H9 (cell line): Measurements from ENCODE around the gene MAP3K2. TPM values are rescaled to one million over a fixed set of nuclear protein-coding genes. Genes with fewer than 3 reads are reported as not detected.

Experiments
- DNase-seq: peaks from one replicate; pipeline ENCODE4 v3.0.0-alpha.2; 2017
- H2AFZ ChIP-seq: one replicate; pipeline ENCODE4 v1.6.1; 2013; ENCODE audit warnings: mild to moderate bottlenecking, low read length, control low read depth, moderate library complexity
- H2AK5ac ChIP-seq: 2 replicates; pipeline ENCODE4 v1.6.1; 2013; ENCODE audit warnings: low read length, control low read depth, mixed read lengths; ENCODE audit not compliant: insufficient read length
- H2BK120ac ChIP-seq: one replicate; pipeline ENCODE4 v1.6.1; 2013; ENCODE audit warnings: low read depth, mild to moderate bottlenecking, low read length, control low read depth, inconsistent platforms; ENCODE audit not compliant: poor library complexity, severe bottlenecking
- H2BK12ac ChIP-seq: 2 replicates; pipeline ENCODE4 v1.6.1; 2013; ENCODE audit warnings: low read length, control low read depth, mixed read lengths, low read depth; ENCODE audit not compliant: insufficient read length
- H2BK15ac ChIP-seq: 2 replicates; pipeline ENCODE4 v1.6.1; 2013; ENCODE audit warnings: low read depth, low read length, control low read depth
- H2BK20ac ChIP-seq: one replicate; pipeline ENCODE4 v1.6.1; 2013; ENCODE audit warnings: low read depth, mild to moderate bottlenecking, low read length, control low read depth, inconsistent platforms; ENCODE audit not compliant: poor library complexity, severe bottlenecking
- H2BK5ac ChIP-seq: 2 replicates; pipeline ENCODE4 v1.6.1; 2013; ENCODE audit warnings: low read length, control low read depth, mixed read lengths; ENCODE audit not compliant: insufficient read length
- H3K14ac ChIP-seq: 2 replicates; pipeline ENCODE4 v1.6.1; 2013; ENCODE audit warnings: low read length, control low read depth; ENCODE audit not compliant: insufficient read depth
- H3K18ac ChIP-seq: 2 replicates; pipeline ENCODE4 v1.6.1; 2013; ENCODE audit warnings: low read depth, mild to moderate bottlenecking, mixed read lengths, low read length, control low read depth; ENCODE audit not compliant: insufficient read length
- H3K23ac ChIP-seq: 2 replicates; pipeline ENCODE4 v1.6.1; 2013; ENCODE audit warnings: low read length, control low read depth, mixed read lengths, low read depth; ENCODE audit not compliant: insufficient read length
- H3K23me2 ChIP-seq: 2 replicates; pipeline ENCODE4 v1.6.1; 2013; ENCODE audit warnings: low read depth, mild to moderate bottlenecking, mixed read lengths, low read length, control low read depth; ENCODE audit not compliant: insufficient read length, poor library complexity, severe bottlenecking
- H3K27ac ChIP-seq: 2 replicates; pipeline ENCODE4 v1.5.1; 2013; ENCODE audit warnings: low read length, control low read depth, mixed read lengths, low read depth; ENCODE audit not compliant: insufficient read length
- H3K27me3 ChIP-seq: 2 replicates; pipeline ENCODE4 v1.6.1; 2013; ENCODE audit warnings: low read length, control low read depth, inconsistent platforms; ENCODE audit not compliant: insufficient read depth
- H3K4ac ChIP-seq: 2 replicates; pipeline ENCODE4 v1.6.1; 2013; ENCODE audit warnings: low read depth, mild to moderate bottlenecking, control low read depth, inconsistent platforms, low read length, moderate library complexity
- H3K4me1 ChIP-seq: 2 replicates; pipeline ENCODE4 v1.6.1; 2013; ENCODE audit warnings: low read length, control low read depth, inconsistent platforms; ENCODE audit not compliant: insufficient read depth
- H3K4me2 ChIP-seq: 2 replicates; pipeline ENCODE4 v1.6.1; 2013; ENCODE audit warnings: low read length, control low read depth, mixed read lengths; ENCODE audit not compliant: insufficient read length, insufficient read depth
- H3K56ac ChIP-seq: 2 replicates; pipeline ENCODE4 v1.6.1; 2013; ENCODE audit warnings: low read depth, mild to moderate bottlenecking, mixed read lengths, low read length, control low read depth; ENCODE audit not compliant: insufficient read length
- H3K79me1 ChIP-seq: 2 replicates; pipeline ENCODE4 v1.6.1; 2013; ENCODE audit warnings: low read depth, mild to moderate bottlenecking, moderate library complexity, low read length, control low read depth, inconsistent platforms; ENCODE audit not compliant: insufficient read depth, poor library complexity, severe bottlenecking
- H3K79me2 ChIP-seq: 2 replicates; pipeline ENCODE4 v1.6.1; 2013; ENCODE audit warnings: low read length, control low read depth, inconsistent platforms; ENCODE audit not compliant: insufficient read depth
- H3K9ac ChIP-seq: 2 replicates; pipeline ENCODE4 v1.6.1; 2013; ENCODE audit warnings: low read length, control low read depth, mixed read lengths; ENCODE audit not compliant: insufficient read length; ENCODE audit errors: extremely low read depth
- H3K9me3 ChIP-seq: one replicate; pipeline ENCODE4 v1.6.1; 2013; ENCODE audit warnings: low read depth, low read length, inconsistent platforms; ENCODE audit not compliant: control insufficient read depth
- H3T11ph ChIP-seq: one replicate; pipeline ENCODE4 v1.6.1; 2013; ENCODE audit warnings: mild to moderate bottlenecking, low read length, control low read depth, inconsistent platforms
- H4K20me1 ChIP-seq: one replicate; pipeline ENCODE4 v1.6.1; 2013; ENCODE audit not compliant: control insufficient read depth, insufficient read length, insufficient read depth
- H4K5ac ChIP-seq: 2 replicates; pipeline ENCODE4 v1.6.1; 2013; ENCODE audit warnings: low read depth, mild to moderate bottlenecking, mixed read lengths, low read length, control low read depth; ENCODE audit not compliant: insufficient read length
- H4K8ac ChIP-seq: replicated peaks from 2 replicates; pipeline ENCODE4 v1.6.1; 2013; ENCODE audit warnings: low read length, control low read depth, mixed read lengths, low read depth; ENCODE audit not compliant: insufficient read length
- H4K91ac ChIP-seq: 2 replicates; pipeline ENCODE4 v1.6.1; 2013; ENCODE audit warnings: low read depth, mild to moderate bottlenecking, moderate library complexity, mixed read lengths, low read length, control low read depth; ENCODE audit not compliant: insufficient read length
- H3K27ac Mint-ChIP-seq, 3 experiments: 2 replicates in 2 of 3; 3 replicates in 1 of 3; pipeline ENCODE4 v1.8.0; 2020 to 2021; ENCODE audit warnings: mixed read lengths in 3 of 3, mild to moderate bottlenecking in 1 of 3, moderate library complexity in 1 of 3
- H3K27me3 Mint-ChIP-seq: 2 replicates; pipeline ENCODE4 v1.8.0; 2021; ENCODE audit warnings: low read depth, mild to moderate bottlenecking, moderate library complexity, mixed read lengths
- H3K36me3 Mint-ChIP-seq, 3 experiments: 2 replicates in 2 of 3; 3 replicates in 1 of 3; pipeline ENCODE4 v1.8.0; 2020 to 2021; ENCODE audit warnings: low read depth in 3 of 3, mixed read lengths in 3 of 3; ENCODE audit not compliant: insufficient read depth in 1 of 3
- H3K4me1 Mint-ChIP-seq, 2 experiments: 2 replicates each; pipeline ENCODE4 v1.8.0; 2020; ENCODE audit warnings: mixed read lengths in 2 of 2
- H3K4me3 Mint-ChIP-seq, 2 experiments: 2 replicates in 1 of 2; 3 replicates in 1 of 2; pipeline ENCODE4 v1.8.0; 2020 to 2021; ENCODE audit warnings: mild to moderate bottlenecking in 2 of 2, mixed read lengths in 2 of 2, moderate library complexity in 1 of 2
- H3K9me3 Mint-ChIP-seq, 2 experiments: 2 replicates in 1 of 2; 3 replicates in 1 of 2; pipeline ENCODE4 v1.8.0; 2020; ENCODE audit warnings: mild to moderate bottlenecking in 2 of 2, mixed read lengths in 2 of 2, moderate library complexity in 1 of 2
- CTCF ChIP-seq: fragments of 200-600 bp; sonication (generic); conservative IDR thresholded peaks from 3 replicates; pipeline ENCODE4 v1.8.0; 2021; ENCODE audit warnings: antibody characterized with exemption, mild to moderate bottlenecking
- WGBS: extraction: QIAGEN DNeasy Blood & Tissue Kit; methylation state at CpG from one replicate; pipeline ENCODE4 v1.1.7; 2013; ENCODE audit warnings: missing lambda C conversion rate, low lambda C conversion rate, mixed read lengths; ENCODE audit not compliant: insufficient read length; ENCODE audit errors: extremely low coverage; 5-methylcytosine and 5-hydroxymethylcytosine counted together
- total RNA-seq: library from RNA; stranded (reverse); gene quantifications from 2 replicates; pipeline ENCODE4 v1.2.1, GENCODE V29; 2021

Gene MAP3K2
- total RNA-seq, 1 experiment from 2014 or later, result 25.8 TPM

- peak overlapping the region; percentile 72 to 90 for H3K4me3 Mint-ChIP-seq
- H4K5ac ChIP-seq, result no peak overlapping the region
- TF ChIP-seq CTCF, result no peak
- no peak overlapping the region for H3K27ac Mint-ChIP-seq
- H4K20me1 ChIP-seq, result no peaks in the 10 kb centered on the region
- H2AFZ ChIP-seq, result no peak overlapping the region
- WGBS, result 100% methylated on average over 4 of the region's 4 CpGs
- H4K91ac ChIP-seq, result no peak overlapping the region
- H3T11ph ChIP-seq, result no peak overlapping the region
- no peak overlapping the region for H2BK20ac ChIP-seq
- H3K79me2 ChIP-seq, result peaks cover 5% of the 10 kb centered on the region; the same call in 1 of the 2 replicates
- peak overlapping the region; percentile 98 for H3K4me2 ChIP-seq
- no peak overlapping the region for H2BK120ac ChIP-seq
- no peak overlapping the region for H3K14ac ChIP-seq
- H2AK5ac ChIP-seq, result no peak overlapping the region
- no peak overlapping the region for H3K4ac ChIP-seq
- no peak overlapping the region for H2BK5ac ChIP-seq
- H3K79me1 ChIP-seq, result no peaks in the 10 kb centered on the region
- no peak overlapping the region for H2BK15ac ChIP-seq
- H3K4me1 ChIP-seq, result 0 out of 2 replicates have a peak, but pooled peaks cover 4% of the 10 kb centered on the region
- H3K27me3 ChIP-seq, result no peaks in the 10 kb centered on the region; the same call in 1 of the 2 replicates
- no peak overlapping the region for H3K56ac ChIP-seq
- H3K36me3 Mint-ChIP-seq, result no peaks in the 10 kb centered on the region
- no peaks in the 10 kb centered on the region for H3K27me3 Mint-ChIP-seq
- no peak overlapping the region for H3K23ac ChIP-seq
- H3K9me3 ChIP-seq, result no peaks in the 10 kb centered on the region
- no peaks in the 10 kb centered on the region for H3K9me3 Mint-ChIP-seq
- DNase-seq, result no peak
- no peak overlapping the region for H3K18ac ChIP-seq
- peaks cover 18 to 22% of the 10 kb centered on the region in 2 experiments for H3K4me1 Mint-ChIP-seq
- H3K27ac ChIP-seq, result no peak overlapping the region
- H4K8ac ChIP-seq, result no peak overlapping the region
- peaks cover 4% of the 10 kb centered on the region for H3K23me2 ChIP-seq
- H2BK12ac ChIP-seq, result no peak overlapping the region
- H3K9ac ChIP-seq, result no peak overlapping the region
Observed at GRCh38 chr2:127386246-127386645, 1.5 kb downstream of the MAP3K2 start.
